Measurements from ENCODE around the gene PPP1R3G. TPM values are rescaled to one million over a fixed set of nuclear protein-coding genes. Genes with fewer than 3 reads are reported as not detected.

Gene PPP1R3G
- total and polyA plus RNA-seq, 3 donors from 2014 or later: 0.55 to 1.3 (median 0.93) TPM

DNA sequence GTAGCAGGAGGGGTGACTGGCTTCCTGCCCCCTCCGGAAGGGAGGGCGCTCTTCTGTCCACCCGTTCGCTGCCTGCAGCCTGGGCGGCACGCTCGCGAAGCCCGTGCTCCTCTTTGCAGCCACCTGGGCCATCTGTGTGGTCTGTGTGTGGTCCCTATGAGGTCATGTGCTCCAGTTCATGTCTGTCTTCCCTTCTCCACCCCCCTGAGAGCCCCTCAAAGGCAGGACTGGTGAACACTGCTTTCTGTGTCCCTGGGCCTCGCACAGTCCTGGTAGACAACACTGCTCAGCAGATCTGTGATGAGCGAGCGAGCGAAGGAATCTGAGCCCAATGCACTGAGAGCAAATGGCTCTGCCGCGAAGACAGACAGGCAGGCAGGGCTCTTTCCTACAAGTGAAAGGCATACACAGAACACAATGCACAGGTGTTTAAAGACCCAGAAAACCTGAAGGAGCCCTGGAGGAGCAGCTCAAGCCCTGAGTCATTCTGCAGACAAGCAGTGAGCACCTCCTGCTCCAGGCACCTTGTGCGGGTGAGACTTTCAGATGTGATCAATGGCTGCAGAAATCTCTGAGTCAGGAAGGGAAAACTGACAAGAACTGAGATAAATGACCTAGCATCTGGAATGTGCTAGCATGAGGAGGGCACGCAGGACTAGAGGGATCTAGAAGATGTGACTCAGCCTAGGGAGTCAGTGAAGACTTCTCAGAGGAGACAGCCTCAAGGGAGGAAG lies 27.1 kb downstream of the PPP1R3G start:
- Histone ChIP-seq H3K36me3 (ENCODE audit: low read depth, missing control alignments) (no peaks in the 10 kb centered on the region), H3K4me1 (no peaks in the 10 kb centered on the region), H3K4me3 (no peak overlapping the region), H3K27ac (no peak overlapping the region), H3K9me3 (no peaks in the 10 kb centered on the region), H3K27me3 (no peaks in the 10 kb centered on the region)
- DNase-seq: no peak
- WGBS, 2 donors: 79 to 82% methylated on average over 8 to 17 of the region's 17 CpGs
- intact Hi-C loops (cut with DNase I; ENCODE audit: low total_unique reads): no loop called here
- TF ChIP-seq, protein P1, sequence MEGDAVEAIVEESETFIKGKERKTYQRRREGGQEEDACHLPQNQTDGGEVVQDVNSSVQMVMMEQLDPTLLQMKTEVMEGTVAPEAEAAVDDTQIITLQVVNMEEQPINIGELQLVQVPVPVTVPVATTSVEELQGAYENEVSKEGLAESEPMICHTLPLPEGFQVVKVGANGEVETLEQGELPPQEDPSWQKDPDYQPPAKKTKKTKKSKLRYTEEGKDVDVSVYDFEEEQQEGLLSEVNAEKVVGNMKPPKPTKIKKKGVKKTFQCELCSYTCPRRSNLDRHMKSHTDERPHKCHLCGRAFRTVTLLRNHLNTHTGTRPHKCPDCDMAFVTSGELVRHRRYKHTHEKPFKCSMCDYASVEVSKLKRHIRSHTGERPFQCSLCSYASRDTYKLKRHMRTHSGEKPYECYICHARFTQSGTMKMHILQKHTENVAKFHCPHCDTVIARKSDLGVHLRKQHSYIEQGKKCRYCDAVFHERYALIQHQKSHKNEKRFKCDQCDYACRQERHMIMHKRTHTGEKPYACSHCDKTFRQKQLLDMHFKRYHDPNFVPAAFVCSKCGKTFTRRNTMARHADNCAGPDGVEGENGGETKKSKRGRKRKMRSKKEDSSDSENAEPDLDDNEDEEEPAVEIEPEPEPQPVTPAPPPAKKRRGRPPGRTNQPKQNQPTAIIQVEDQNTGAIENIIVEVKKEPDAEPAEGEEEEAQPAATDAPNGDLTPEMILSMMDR (IDR thresholded peaks at IDR 0.05): no peak
- no peak for TF ChIP-seq POLR2A (IDR thresholded peaks at IDR 0.05)

DNA sequence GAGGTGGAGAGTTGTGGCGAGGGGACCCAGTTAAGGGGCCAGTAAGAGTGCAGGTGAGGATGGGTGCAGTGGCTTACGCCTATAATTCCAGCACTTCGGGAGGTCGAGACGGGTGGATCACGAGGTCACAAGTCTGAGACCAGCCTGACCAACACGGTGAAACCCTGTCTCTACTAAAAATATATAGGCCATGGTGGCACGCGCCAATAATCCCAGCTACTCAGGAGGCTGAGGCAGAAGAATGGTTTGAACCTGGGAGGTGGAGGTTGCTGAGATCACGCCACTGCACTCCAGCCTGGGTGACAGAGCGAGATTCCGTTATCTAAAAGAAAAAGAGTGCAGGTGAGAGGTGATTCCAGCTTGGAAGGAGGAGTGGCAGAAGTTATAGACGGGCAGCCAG lies 28.0 kb downstream of the PPP1R3G start:
- Histone ChIP-seq H3K4me1 (no peaks in the 10 kb centered on the region), H3K36me3 (ENCODE audit: low read depth, missing control alignments) (no peaks in the 10 kb centered on the region), H3K9me3 (no peaks in the 10 kb centered on the region), H3K27ac (no peak overlapping the region), H3K27me3 (no peaks in the 10 kb centered on the region), H3K4me3 (no peak overlapping the region)
- WGBS, 2 donors: 93 to 96% methylated on average over 13 of the region's 13 CpGs
- intact Hi-C loops (cut with DNase I; ENCODE audit: low total_unique reads): no loop called here
- TF ChIP-seq, protein P1 (IDR thresholded peaks at IDR 0.05): no peak
- no peak for TF ChIP-seq POLR2A (IDR thresholded peaks at IDR 0.05)
- DNase-seq: no peak

DNA sequence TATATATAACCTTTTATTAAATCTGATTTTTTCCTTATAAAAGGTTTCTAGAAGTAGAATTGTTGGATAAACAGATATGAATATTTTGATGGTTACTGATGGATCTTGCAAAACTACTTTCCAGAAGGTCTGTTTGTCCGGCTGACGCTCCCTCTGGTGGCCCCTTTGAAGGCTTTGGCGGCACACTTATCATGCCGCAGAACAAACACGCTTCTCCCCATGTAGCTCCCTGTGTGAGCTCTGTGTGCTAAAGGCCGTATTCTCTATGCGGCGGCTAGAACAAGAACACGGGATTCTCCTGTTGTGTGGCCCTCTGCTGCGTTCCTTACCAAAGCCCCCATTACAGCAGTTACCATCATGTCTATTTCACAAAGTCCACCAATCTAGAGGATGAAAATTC lies 30.0 kb downstream of the PPP1R3G start:
- no peak for DNase-seq
- 94 to 95% methylated on average over 10 of the region's 10 CpGs for WGBS, 2 donors
- Histone ChIP-seq H3K4me3 (no peak overlapping the region), H3K4me1 (no peaks in the 10 kb centered on the region), H3K27ac (no peak overlapping the region), H3K9me3 (no peaks in the 10 kb centered on the region), H3K36me3 (ENCODE audit: low read depth, missing control alignments) (no peaks in the 10 kb centered on the region), H3K27me3 (no peaks in the 10 kb centered on the region)
- intact Hi-C loops (cut with DNase I; ENCODE audit: low total_unique reads): no loop called here
- no peak for TF ChIP-seq POLR2A (IDR thresholded peaks at IDR 0.05)
- TF ChIP-seq, protein P1 (IDR thresholded peaks at IDR 0.05): no peak

DNA sequence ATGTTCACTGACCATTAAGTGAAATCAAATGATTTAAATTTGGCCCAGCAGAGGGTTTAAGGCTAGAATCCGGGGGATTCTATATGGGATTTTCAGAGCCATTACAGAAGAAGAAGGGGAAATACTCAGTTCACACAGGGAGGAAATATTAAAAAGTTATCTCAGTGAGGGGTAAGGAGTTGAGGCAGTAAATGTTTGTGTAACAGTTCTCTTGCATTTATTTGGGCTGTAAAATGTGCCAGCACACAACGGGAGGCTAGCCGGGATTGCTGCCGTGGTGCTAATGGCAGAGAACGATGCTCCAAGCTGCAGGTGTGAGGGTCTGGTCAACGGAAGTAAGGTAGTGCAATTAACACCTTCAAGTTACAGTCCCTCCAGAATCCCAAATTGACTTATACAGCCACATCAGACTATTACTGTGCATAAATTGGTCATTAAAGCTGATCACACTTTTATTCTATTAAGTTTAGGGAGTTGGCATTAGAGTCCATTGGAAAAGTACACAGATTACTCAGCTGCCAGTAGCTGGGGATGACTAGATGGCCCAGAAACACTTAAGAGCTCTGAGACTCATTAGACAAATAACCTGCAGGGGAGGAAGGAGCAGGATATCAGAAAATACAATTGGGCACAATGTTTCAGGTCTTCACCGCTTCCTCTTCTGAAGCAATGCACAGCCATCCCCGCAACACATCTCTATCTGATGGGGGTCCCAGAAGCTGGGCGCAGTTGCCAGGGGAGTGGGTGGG lies 31.3 kb downstream of the PPP1R3G start:
- Histone ChIP-seq H3K4me3 (no peak overlapping the region), H3K4me1 (no peaks in the 10 kb centered on the region), H3K27ac (no peak overlapping the region), H3K36me3 (ENCODE audit: low read depth, missing control alignments) (no peaks in the 10 kb centered on the region), H3K27me3 (no peaks in the 10 kb centered on the region), H3K9me3 (no peaks in the 10 kb centered on the region)
- no peak for DNase-seq
- intact Hi-C loops (cut with DNase I; ENCODE audit: low total_unique reads): no loop called here
- WGBS, 2 donors: 78 to 86% methylated on average over 9 of the region's 9 CpGs
- TF ChIP-seq POLR2A (IDR thresholded peaks at IDR 0.05): no peak
- TF ChIP-seq, protein P1 (IDR thresholded peaks at IDR 0.05): no peak

All from testis (tissue), 3 donors.